Measurements from ENCODE around the gene AKT3. TPM values are rescaled to one million over a fixed set of nuclear protein-coding genes. Genes with fewer than 3 reads are reported as not detected.
A peak's percentile ranks its signal among the peaks of the same experiment; 100 is the strongest.

Gene AKT3
- polyA plus RNA-seq, 2 of the 4 experiments (the other 2 are of a cell fraction) = 18.4 to 43.5 TPM

- TF ChIP-seq FOSB (CRISPR knock-in tag; IDR thresholded peaks at IDR 0.05) (no peak), PHF8 (IDR thresholded peaks at IDR 0.05; ENCODE audit: borderline replicate concordance, low read depth) (no peak), CHD4 (IDR thresholded peaks at IDR 0.05; ENCODE audit: borderline replicate concordance) (no peak)
Measured at GRCh38 chr1:243489158-243489527, 360.9 kb downstream of the AKT3 start (continued).

- Histone ChIP-seq H3K4me2 (peak overlapping the region; percentile 75), H3K4me3 (peak overlapping the region; percentile 64), H3K27ac (peak overlapping the region; percentile 76 to 88), H3K9me3 (no peaks in the 10 kb centered on the region), H3K4me1 (0 out of 3 replicates have a peak, but pooled peaks cover 4% of the 10 kb centered on the region)
- no peak for TF ChIP-seq ELK1 (IDR thresholded peaks at IDR 0.05; ENCODE audit: low read depth, low read length)
- no peak for TF ChIP-seq HDAC2 (IDR thresholded peaks at IDR 0.05)
- no peak for TF ChIP-seq NR3C1 (IDR thresholded peaks at IDR 0.05)
- no peak for TF ChIP-seq PHF8 (IDR thresholded peaks at IDR 0.05; ENCODE audit: borderline replicate concordance, low read depth)
- TF ChIP-seq RNF2 (IDR thresholded peaks at IDR 0.05; ENCODE audit: borderline replicate concordance, low read depth) = no peak
- TF ChIP-seq POLR2AphosphoS2 (conservative IDR thresholded peaks at IDR 0.05; ENCODE audit: low read length) = no peak
- no peak for TF ChIP-seq SMC3 (IDR thresholded peaks at IDR 0.05)
- TF ChIP-seq RAD21 (conservative IDR thresholded peaks at IDR 0.05 in 1 of 2, IDR thresholded peaks at IDR 0.05 in 1 of 2) = no peak
- TF ChIP-seq RFX5 (IDR thresholded peaks at IDR 0.05) = no peak
- TF ChIP-seq FOSB (CRISPR knock-in tag; IDR thresholded peaks at IDR 0.05) = no peak
- TF ChIP-seq FOXS1 (CRISPR knock-in tag; IDR thresholded peaks at IDR 0.05) = no peak
- TF ChIP-seq EP300 (IDR thresholded peaks at IDR 0.05) = no peak
- TF ChIP-seq CEBPB (IDR thresholded peaks at IDR 0.05) = no peak
- no peak for TF ChIP-seq TFCP2L1 (CRISPR knock-in tag; IDR thresholded peaks at IDR 0.05)
- no peak for TF ChIP-seq MAX (IDR thresholded peaks at IDR 0.05)
- TF ChIP-seq CBX8 (IDR thresholded peaks at IDR 0.05) = no peak
- no peak for TF ChIP-seq RARB (CRISPR knock-in tag; IDR thresholded peaks at IDR 0.05)
- no peak for TF ChIP-seq MYC (IDR thresholded peaks at IDR 0.05; ENCODE audit: borderline replicate concordance, low read length)
- ATAC-seq = no peak
- POLR2A ChIA-PET = no interaction called here
- CTCF ChIA-PET = interaction anchor here (0.9 to 2.4 kb wide), 2 partner anchors 14 to 784 kb away, joined by 3 to 6 read pairs; no protein-coding TSS in a partner anchor
- WGBS (ENCODE audit: missing lambda C conversion rate) = 92% methylated on average over 20 of the region's 20 CpGs
- no peak for DNase-seq (ENCODE audit: low read depth in 1 of 2, low spot score in 1 of 2)
- FAIRE-seq = no peak
Measured at GRCh38 chr1:243488459-243489157, 361.4 kb downstream of the AKT3 start.

GRCh38 chr1:243487649-243488227, 362.3 kb downstream of the AKT3 start:
- ATAC-seq (peak; percentile 76 to 88), DNase-seq (ENCODE audit: low read depth in 1 of 2, low spot score in 1 of 2) (peak; percentile 72 to 86), FAIRE-seq (no peak)
- Histone ChIP-seq H3K4me2 (peak overlapping the region; percentile 75), H3K4me1 (peaks cover 4% of the 10 kb centered on the region; the same call in 1 of the 3 replicates), H3K9me3 (no peaks in the 10 kb centered on the region), H3K27ac (peak overlapping the region; percentile 76 to 88), H3K4me3 (peak overlapping the region; percentile 64)
- TF ChIP-seq REST (IDR thresholded peaks at IDR 0.05) = no peak
- peak; percentile 42; the same call in 1 of the 2 replicates for TF ChIP-seq POLR2A (IDR thresholded peaks at IDR 0.05; ENCODE audit: low read length)
- TF ChIP-seq HOXA7 (CRISPR knock-in tag; IDR thresholded peaks at IDR 0.05) = no peak
- TF ChIP-seq PHF8 (IDR thresholded peaks at IDR 0.05; ENCODE audit: borderline replicate concordance, low read depth) = 0 out of 2 replicates have a peak, but pooled peaks have one; percentile 27
- CTCF ChIA-PET = no interaction called here
- WGBS (ENCODE audit: missing lambda C conversion rate) = 23% methylated on average over 15 of the region's 40 CpGs
- POLR2A ChIA-PET = no interaction called here

Measured in A549 (cell line).